ENCODE data around the gene KCNMB2.

The KCNMB2 gene

GRCh38 chr3:178844916-178845315 lies 308.7 kb downstream of the KCNMB2 start:
- TF ChIP-seq CTCF (IDR thresholded peaks at IDR 0.05) = no peak

GRCh38 chr3:178845420-178846118 lies 309.3 kb downstream of the KCNMB2 start:
- TF ChIP-seq CTCF (IDR thresholded peaks at IDR 0.05) = no peak

- TF ChIP-seq CTCF (IDR thresholded peaks at IDR 0.05) = no peak
Measured at GRCh38 chr3:178847190-178847589, 311.0 kb downstream of the KCNMB2 start.

GRCh38 chr3:178849199-178849910 lies 313.1 kb downstream of the KCNMB2 start:
- no peak for TF ChIP-seq CTCF (IDR thresholded peaks at IDR 0.05)

- TF ChIP-seq CTCF (IDR thresholded peaks at IDR 0.05) = no peak
Measured at GRCh38 chr3:178850450-178851190, 314.4 kb downstream of the KCNMB2 start.

GRCh38 chr3:178851564-178851963 lies 315.3 kb downstream of the KCNMB2 start:
- TF ChIP-seq CTCF (IDR thresholded peaks at IDR 0.05) = no peak

GRCh38 chr3:178856804-178857203 lies 320.6 kb downstream of the KCNMB2 start:
- TF ChIP-seq CTCF (IDR thresholded peaks at IDR 0.05) = no peak
